HG03196 (cell line): ENCODE results near the gene RNF213.
"Not testable (repeated sequence)": the region's sequence is repeated elsewhere in the genome, so short reads cannot be mapped to it uniquely, and the experiment has no call there.

Experiments
- ATAC-seq: cut with Tn5 transposase; IDR thresholded peaks from one replicate; pipeline ENCODE4 v1.9.1; 2021; ENCODE audit not compliant: unreplicated experiment

Gene RNF213

GRCh38 chr17:80385046-80385445 lies 124.4 kb downstream of the RNF213 start:
- ATAC-seq, result no peak

DNA sequence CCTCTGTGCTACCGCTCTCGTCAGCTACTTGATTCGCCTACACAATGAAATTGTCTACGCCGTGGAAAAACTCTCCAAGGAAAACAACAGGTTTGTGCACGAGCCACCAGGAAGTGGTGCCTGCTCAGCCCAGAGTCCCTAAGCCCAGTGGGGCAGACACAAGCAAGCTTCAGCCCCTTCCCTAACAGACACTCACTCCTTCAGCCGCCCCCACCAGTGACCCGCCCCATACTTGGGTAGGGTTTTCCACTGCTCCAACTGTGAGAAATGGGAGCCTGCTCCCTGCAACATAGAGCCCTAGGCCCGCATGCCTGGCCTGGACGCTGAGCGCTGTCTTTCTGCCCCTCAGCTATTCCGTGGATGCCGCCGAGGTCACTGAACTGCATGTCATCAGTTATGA lies 125.7 kb downstream of the RNF213 start:
- ATAC-seq, result no peak

GRCh38 chr17:80387071-80387470 lies 126.4 kb downstream of the RNF213 start:
- ATAC-seq, result no peak

- no peak for ATAC-seq
These were observed 127.5 kb downstream of the RNF213 start for GRCh38 chr17:80388175-80388574.

DNA sequence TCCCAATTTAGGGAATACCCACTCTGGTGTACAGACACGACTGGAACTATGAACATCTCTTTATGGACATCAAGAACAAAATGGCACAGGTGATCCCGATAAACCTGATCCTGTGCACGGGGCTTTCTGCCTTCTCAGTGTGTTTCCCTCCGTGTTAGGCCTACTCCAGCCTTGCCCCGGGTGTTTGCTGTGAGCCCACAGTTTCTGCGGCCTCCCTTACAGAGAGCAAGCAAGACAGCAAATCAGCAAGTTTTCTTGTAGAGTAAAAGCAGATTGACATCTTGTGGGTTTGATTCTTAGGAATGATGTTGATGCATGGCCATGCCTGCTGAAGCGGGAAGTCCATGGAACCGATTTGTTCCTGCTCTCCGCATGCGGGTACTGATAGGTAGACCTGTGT lies 127.9 kb downstream of the RNF213 start:
- no peak for ATAC-seq

DNA sequence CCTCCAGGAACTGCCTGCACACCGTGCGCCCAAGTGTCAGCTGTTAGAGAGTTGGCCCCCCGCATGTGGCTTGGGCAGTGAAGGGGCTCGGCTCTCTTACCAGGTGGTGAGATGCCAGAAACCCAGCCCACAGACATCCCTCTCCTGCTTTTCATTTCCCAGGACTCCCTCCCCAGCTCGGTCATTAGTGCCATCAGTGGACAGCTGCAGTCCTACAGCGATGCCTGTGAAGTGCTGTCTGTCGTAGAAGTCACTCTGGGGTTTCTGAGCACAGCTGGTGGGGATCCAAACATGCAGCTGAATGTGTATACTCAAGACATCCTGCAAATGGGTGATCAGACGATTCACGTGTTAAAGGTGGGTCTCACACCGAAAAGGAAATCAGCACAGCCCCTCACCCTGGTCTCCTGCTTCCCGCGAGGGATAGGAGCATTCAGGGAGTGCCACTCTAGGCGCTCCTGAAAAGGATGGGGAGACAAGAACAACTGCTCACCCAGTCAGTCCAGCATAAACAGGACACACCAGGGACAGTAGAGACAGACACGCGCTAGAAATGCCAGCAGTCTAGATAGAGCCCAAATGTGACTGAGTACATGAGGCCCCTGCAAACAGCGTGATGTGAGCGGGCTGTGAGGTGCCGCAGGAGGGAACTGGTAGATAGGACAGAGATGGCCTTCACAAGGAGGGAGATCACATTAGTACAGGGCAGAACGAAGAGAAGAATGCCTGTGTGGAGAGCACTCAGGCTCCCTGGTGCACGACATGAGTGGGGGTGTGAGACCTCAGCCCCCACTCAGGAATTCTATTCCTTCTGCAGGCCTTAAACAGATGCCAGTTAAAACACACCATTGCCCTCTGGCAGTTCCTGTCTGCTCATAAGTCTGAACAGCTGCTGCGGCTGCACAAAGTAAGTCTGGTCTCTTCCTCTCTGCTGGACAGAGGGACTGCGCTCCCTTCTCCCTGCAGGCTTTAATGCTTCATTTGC lies 128.7 kb downstream of the RNF213 start:
- ATAC-seq, result no peak

- no peak for ATAC-seq
These were observed 132.7 kb downstream of the RNF213 start for GRCh38 chr17:80393241-80393890.

DNA sequence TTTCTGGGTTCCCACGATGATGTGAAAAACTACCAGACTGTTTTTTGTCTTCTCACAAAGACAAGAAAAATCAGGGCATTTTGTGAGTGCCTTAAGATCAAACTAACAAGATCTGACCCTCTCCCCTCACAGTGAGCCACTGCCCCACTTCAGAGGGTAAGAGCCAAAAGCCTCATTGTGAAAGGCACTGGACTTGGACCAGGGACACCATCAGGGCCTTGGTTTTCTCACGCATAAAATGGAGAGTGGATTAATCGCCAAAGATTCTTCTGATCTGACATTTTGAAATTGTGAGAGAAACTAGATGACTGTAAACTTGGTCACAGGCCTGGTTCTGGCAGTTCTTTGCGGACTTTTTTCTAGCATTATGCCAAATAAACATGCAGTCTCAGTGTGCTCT lies 133.3 kb downstream of the RNF213 start:
- no peak for ATAC-seq

- ATAC-seq, result no peak
These were observed 134.1 kb downstream of the RNF213 start for GRCh38 chr17:80394629-80395216.

- ATAC-seq, result no peak
These were observed 134.9 kb downstream of the RNF213 start for GRCh38 chr17:80395402-80396151.

- ATAC-seq, result no peak
These were observed 135.7 kb downstream of the RNF213 start for GRCh38 chr17:80396157-80397033.

GRCh38 chr17:80397034-80397387 lies 136.4 kb downstream of the RNF213 start:
- no peak for ATAC-seq

- no peak for ATAC-seq
These were observed 137.0 kb downstream of the RNF213 start for GRCh38 chr17:80397686-80398085.

- ATAC-seq, result not testable (repeated sequence)
These were observed 140.4 kb downstream of the RNF213 start for GRCh38 chr17:80401086-80401485.

DNA sequence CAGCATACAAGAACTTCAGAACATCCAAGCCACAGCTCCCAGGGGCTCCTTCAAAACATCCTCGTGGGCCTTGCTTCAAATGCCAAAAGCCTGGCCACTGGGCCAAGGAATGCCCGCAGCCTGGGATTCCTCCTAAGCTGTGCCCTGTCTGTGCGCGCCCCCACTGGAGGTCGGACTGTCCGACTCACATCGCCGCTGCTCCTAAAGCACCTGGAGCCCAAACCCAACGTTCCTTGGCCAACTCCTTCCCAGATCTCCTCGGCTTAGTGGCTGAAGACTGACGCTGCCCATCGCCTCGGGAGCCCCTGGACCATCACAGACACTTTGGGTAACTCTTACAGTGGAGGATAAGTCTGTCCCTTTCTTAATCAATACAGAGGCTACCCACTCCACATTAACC lies 141.4 kb downstream of the RNF213 start:
- ATAC-seq, result not testable (repeated sequence)

DNA sequence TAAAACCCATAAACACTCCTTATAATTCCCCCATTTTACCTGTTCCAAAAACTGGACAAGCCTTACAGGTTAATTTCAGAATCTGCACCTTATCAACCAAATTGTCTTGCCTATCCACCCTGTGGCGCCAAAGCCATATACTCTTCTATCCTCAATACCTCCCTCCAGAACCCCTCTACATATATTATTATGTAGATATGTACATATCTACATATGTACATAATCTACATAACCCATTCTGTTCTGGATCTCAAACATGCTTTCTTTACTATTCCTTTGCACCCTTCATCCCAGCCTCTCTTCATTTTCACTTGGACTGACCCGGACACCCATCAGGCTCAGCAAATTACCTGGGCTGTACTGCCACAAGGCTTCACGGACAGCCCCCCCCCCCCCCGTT lies 142.3 kb downstream of the RNF213 start:
- no peak for ATAC-seq

DNA sequence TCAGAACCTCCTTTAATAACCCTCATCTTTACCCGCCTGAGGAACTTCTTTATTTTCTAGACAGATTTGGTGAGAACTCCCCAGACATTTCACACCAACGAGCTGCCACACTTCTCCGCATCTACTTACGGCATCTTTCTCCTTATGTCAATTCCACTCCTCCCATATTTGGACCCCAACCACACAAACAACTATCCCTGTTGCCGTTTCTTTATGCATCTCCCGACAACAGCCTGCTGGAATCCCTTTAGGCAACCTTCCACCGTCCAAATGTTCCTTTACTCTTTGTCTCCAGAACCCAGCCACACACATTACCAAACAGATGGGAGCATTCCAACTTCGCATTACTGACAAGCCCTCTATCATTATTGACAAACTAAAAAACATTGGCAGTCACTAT lies 145.5 kb downstream of the RNF213 start:
- ATAC-seq, result no peak

GRCh38 chr17:80407917-80408316 lies 147.3 kb downstream of the RNF213 start:
- not testable (repeated sequence) for ATAC-seq

DNA sequence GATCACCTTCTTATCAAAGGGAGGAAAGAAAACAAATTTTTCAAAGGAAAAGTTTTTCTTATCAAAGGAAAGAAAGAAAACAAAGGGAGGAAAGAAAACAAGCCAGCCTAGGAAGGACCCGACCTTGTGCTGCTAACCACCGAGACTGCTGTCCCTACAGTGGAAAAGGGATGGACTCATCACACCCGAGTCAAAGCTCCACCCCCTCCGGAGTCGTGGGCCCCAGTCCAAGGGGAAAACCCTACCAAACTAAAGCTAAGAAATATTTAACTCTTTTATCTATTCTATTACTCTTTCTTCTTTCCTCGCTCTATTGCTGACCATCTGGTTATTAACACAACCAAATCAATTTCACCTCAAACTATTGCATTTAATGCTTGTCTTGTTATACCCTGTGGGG lies 148.2 kb downstream of the RNF213 start:
- ATAC-seq, result no peak

- no peak for ATAC-seq
These were observed 149.0 kb downstream of the RNF213 start for GRCh38 chr17:80409626-80410025.
